Lower leg skin (tissue), 4 donors: ENCODE measurements around the gene TRAF7. TPM values are rescaled to one million over a fixed set of nuclear protein-coding genes. Genes with fewer than 3 reads are reported as not detected.

Experiments used
- DNase-seq, 2 donors: peaks; one replicate each; pipeline ENCODE4 v3.0.0-alpha.2; 2019; ENCODE audit warnings: low spot score in 2 of 2
- H3K4me3 ChIP-seq: fragments of 200-600 bp; sonication (generic); 2 replicates; pipeline ENCODE4 v1.5.1; 2017; ENCODE audit warnings: mild to moderate bottlenecking, low read depth; ENCODE audit not compliant: poor library complexity, severe bottlenecking
- POLR2A ChIP-seq, 2 donors: fragments of 450-650 bp; IDR thresholded peaks; one replicate each; pipeline ENCODE4 v1.6.1; 2016 to 2017; ENCODE audit warnings: antibody characterized with exemption in 2 of 2, mild to moderate bottlenecking in 1 of 2, moderate library complexity in 1 of 2
- WGBS, 2 donors: methylation state at CpG; one replicate each; pipeline ENCODE4 v1.1.5; 2018; 5-methylcytosine and 5-hydroxymethylcytosine counted together
- intact Hi-C: fragments of 100-400 bp; cut with DNase I; formaldehyde crosslinking; loops from one replicate; pipeline ENCODE4 v1.15.0; 2023; ENCODE audit warnings: low total_unique reads
- total RNA-seq, 4 donors: library from RNA; depleted of rRNA; stranded (reverse); fragments of >200 nt; gene quantifications; one replicate each; pipeline ENCODE4 v1.1.0, GENCODE V29; 2016
- TF ChIP-seq, protein P1 (sequence below), 3 donors: fragments of 450-650 bp; IDR thresholded peaks; one replicate each; pipeline ENCODE4 v1.5.1; 2016; ENCODE audit warnings: antibody characterized with exemption in 3 of 3, mild to moderate bottlenecking in 3 of 3, moderate library complexity in 2 of 3

Gene TRAF7
- total RNA-seq, 4 donors from 2014 or later: 60.8 to 74.8 (median 68.9) TPM

DNA sequence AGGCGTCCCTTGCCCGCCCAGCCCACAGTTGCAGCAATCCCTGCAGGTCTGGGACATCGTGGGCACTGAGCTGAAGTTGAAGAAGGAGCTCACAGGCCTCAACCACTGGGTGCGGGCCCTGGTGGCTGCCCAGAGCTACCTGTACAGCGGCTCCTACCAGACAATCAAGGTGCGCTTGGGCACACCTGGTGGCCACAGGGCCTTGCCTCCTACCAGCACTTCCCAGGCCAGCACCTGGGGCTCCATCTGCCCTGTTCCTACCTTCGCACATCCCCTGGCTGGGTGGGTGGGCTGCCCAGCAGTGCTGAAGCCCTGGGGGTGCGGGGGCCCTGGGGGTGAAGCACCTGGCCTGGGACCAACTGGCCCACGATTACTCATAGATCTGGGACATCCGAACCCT is 19.9 kb downstream of the TRAF7 start:
- TF ChIP-seq, protein P1, sequence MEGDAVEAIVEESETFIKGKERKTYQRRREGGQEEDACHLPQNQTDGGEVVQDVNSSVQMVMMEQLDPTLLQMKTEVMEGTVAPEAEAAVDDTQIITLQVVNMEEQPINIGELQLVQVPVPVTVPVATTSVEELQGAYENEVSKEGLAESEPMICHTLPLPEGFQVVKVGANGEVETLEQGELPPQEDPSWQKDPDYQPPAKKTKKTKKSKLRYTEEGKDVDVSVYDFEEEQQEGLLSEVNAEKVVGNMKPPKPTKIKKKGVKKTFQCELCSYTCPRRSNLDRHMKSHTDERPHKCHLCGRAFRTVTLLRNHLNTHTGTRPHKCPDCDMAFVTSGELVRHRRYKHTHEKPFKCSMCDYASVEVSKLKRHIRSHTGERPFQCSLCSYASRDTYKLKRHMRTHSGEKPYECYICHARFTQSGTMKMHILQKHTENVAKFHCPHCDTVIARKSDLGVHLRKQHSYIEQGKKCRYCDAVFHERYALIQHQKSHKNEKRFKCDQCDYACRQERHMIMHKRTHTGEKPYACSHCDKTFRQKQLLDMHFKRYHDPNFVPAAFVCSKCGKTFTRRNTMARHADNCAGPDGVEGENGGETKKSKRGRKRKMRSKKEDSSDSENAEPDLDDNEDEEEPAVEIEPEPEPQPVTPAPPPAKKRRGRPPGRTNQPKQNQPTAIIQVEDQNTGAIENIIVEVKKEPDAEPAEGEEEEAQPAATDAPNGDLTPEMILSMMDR (IDR thresholded peaks at IDR 0.05): no peak
- TF ChIP-seq POLR2A (IDR thresholded peaks at IDR 0.05): no peak
- intact Hi-C loops: no loop called here
- DNase-seq: no peak
- WGBS, 2 donors: 81 to 88% methylated on average over 7 to 9 of the region's 10 CpGs
- H3K4me3 ChIP-seq: no peak overlapping the region

DNA sequence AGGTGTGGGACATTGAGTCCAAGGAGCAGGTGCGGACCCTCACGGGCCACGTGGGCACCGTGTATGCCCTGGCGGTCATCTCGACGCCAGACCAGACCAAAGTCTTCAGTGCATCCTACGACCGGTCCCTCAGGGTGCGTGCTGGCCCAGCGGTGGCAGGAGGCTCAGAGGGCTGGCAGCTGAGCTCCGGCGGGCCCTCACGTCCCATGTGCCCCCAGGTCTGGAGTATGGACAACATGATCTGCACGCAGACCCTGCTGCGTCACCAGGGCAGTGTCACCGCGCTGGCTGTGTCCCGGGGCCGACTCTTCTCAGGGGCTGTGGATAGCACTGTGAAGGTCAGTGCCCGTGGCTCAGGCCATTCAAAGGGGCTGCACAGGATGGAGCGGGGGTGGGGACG is 20.5 kb downstream of the TRAF7 start:
- 85 to 94% methylated on average over 10 to 23 of the region's 23 CpGs for WGBS, 2 donors
- no peak for DNase-seq

DNA sequence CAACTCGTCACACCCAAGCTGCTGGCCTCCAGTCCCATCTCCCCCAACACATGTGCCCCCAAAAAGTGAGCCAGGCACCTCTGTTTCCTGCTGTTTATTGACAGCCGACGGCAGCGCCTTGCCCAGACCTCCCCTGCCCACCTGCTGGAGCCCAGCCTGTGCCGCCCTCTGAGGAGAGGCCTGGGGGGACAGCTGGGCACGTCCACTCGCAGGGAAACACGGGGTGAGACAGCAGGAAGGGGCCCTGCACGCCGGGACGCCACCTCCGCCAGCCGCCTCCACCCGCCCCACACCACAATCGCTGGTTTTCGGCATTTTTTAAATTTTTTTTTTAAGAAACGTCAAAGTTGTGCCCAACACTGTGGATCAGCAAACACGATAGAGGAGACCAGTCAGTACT is 21.5 kb downstream of the TRAF7 start:
- H3K4me3 ChIP-seq: no peak overlapping the region
- intact Hi-C loops: no loop called here
- TF ChIP-seq POLR2A (IDR thresholded peaks at IDR 0.05): no peak
- TF ChIP-seq, protein P1 (IDR thresholded peaks at IDR 0.05): no peak
- WGBS, 2 donors: 89 to 93% methylated on average over 18 of the region's 18 CpGs
- DNase-seq: no peak

More for the DNA sequence above, 20.5 kb downstream of the TRAF7 start:
- TF ChIP-seq POLR2A (IDR thresholded peaks at IDR 0.05): no peak
- TF ChIP-seq, protein P1 (IDR thresholded peaks at IDR 0.05): no peak
- no peak overlapping the region for H3K4me3 ChIP-seq
- intact Hi-C loops: no loop called here

- intact Hi-C loops: no loop called here
- H3K4me3 ChIP-seq: no peak overlapping the region
- TF ChIP-seq, protein P1 (IDR thresholded peaks at IDR 0.05): no peak
- TF ChIP-seq POLR2A (IDR thresholded peaks at IDR 0.05): no peak
- 91 to 93% methylated on average over 20 of the region's 20 CpGs for WGBS, 2 donors
- DNase-seq: no peak
Measured at GRCh38 chr16:2177561-2177960, 22.0 kb downstream of the TRAF7 start.

- DNase-seq: no peak
- TF ChIP-seq, protein P1 (IDR thresholded peaks at IDR 0.05): no peak
- no peak for TF ChIP-seq POLR2A (IDR thresholded peaks at IDR 0.05)
- intact Hi-C loops: no loop called here
- WGBS, 2 donors: 12 to 33% methylated on average over 45 to 54 of the region's 106 CpGs
- no peak overlapping the region for H3K4me3 ChIP-seq
Measured at GRCh38 chr16:2178321-2179106, 22.9 kb downstream of the TRAF7 start.

- no peak for TF ChIP-seq POLR2A (IDR thresholded peaks at IDR 0.05)
- TF ChIP-seq, protein P1 (IDR thresholded peaks at IDR 0.05): no peak
- intact Hi-C loops: no loop called here
- WGBS, 2 donors: 25 to 49% methylated on average over 21 to 48 of the region's 50 CpGs
- H3K4me3 ChIP-seq: no peak overlapping the region
- no peak for DNase-seq
Measured at GRCh38 chr16:2179107-2179501, 23.5 kb downstream of the TRAF7 start.
